SK-N-SH (cell line): ENCODE results near the gene DOC2A.
"Not testable (repeated sequence)": the region's sequence is repeated elsewhere in the genome, so short reads cannot be mapped to it uniquely, and the experiment has no call there.

Source experiments
- CTCF ChIP-seq: fragments of 200-600 bp; sonication (generic); IDR thresholded peaks from 2 replicates; pipeline ENCODE4 v1.6.1; 2017; ENCODE audit warnings: antibody characterized with exemption, mild to moderate bottlenecking, moderate library complexity
- EZH2phosphoT487 ChIP-seq: fragments of 200-600 bp; sonication (generic); IDR thresholded peaks from 2 replicates; pipeline ENCODE4 v1.6.1; 2017; ENCODE audit warnings: low read depth, mixed run types, mild to moderate bottlenecking, antibody characterized with exemption, moderate library complexity, borderline replicate concordance

- not testable (repeated sequence) for TF ChIP-seq CTCF, EZH2phosphoT487
These were observed 51.0 kb downstream of the DOC2A start for GRCh38 chr16:29959821-29960220.
